GM20000 (cell line): ENCODE measurements around the gene LCN1.
A peak's percentile ranks its signal among the peaks of the same experiment; 100 is the strongest.

ENCODE experiments used
- DNase-seq: peaks from one replicate; pipeline ENCODE4 v3.0.0; 2012; ENCODE audit warnings: low spot score
- TF ChIP-seq, protein P1 (sequence below): IDR thresholded peaks from 2 replicates; pipeline ENCODE4 v1.5.1; 2012; ENCODE audit warnings: mild to moderate bottlenecking, control low read depth; ENCODE audit errors: extremely low read depth, missing control alignments

Gene LCN1

DNA sequence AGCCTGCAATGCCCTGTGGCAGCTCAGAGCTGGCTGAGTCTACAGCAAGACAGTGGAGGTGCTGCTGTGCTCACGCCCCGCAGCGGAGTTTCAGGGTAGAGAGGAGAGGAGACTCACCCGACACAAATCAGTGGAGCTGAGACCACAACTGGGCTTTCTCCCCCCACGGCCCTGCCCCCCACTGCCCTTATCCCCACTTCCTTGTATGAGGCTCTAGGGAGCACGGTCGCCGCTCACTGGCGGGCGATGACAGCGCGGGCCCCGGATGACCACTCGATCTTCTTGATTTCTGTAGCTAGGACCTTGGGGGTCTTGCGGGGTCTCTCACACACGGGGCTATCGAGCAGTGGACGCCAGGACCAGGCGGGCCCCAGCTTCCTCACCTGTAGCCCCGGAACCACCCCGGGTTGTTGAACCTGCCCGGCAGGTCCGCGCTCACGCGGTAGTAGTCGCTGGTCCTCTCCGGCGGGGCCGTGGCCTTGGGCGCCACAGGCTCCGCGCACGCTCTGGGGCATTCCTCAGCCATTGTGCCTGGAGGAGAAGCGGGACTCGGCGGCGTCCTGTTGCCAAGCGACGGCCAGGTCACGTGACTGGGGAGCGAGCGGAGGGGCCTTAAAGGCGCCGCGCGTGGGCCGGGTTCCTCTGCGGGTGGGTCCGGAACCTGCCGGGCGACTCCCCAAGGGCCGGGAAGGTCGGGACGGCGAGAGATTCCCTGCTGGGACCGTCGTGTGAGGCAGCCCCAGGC, 21.7 kb upstream of the LCN1 start:
- TF ChIP-seq, protein P1, sequence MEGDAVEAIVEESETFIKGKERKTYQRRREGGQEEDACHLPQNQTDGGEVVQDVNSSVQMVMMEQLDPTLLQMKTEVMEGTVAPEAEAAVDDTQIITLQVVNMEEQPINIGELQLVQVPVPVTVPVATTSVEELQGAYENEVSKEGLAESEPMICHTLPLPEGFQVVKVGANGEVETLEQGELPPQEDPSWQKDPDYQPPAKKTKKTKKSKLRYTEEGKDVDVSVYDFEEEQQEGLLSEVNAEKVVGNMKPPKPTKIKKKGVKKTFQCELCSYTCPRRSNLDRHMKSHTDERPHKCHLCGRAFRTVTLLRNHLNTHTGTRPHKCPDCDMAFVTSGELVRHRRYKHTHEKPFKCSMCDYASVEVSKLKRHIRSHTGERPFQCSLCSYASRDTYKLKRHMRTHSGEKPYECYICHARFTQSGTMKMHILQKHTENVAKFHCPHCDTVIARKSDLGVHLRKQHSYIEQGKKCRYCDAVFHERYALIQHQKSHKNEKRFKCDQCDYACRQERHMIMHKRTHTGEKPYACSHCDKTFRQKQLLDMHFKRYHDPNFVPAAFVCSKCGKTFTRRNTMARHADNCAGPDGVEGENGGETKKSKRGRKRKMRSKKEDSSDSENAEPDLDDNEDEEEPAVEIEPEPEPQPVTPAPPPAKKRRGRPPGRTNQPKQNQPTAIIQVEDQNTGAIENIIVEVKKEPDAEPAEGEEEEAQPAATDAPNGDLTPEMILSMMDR = no peak
- peak; percentile 90 for DNase-seq

DNA sequence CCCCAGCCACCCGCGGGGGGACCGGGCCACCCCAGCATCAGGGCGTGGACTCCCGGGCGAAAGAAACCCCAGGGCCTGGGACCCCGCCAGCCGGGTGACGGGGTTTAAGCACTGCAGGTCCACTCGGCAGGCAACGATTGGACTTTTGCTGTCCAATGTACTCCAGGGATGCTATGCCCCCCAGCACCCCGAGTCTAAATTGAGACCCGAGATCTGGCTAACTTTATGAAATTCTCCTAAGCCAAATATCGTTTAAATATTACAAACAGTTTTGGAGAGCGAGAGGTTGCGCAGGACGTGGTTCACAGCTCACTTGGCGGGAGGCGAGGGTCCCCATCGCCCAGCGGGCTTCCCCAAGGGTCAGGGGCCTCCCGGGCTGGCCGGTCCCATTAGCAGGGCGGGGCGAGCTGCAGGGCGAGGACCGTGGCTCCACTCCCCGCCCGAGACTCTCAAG, 21.1 kb upstream of the LCN1 start:
- TF ChIP-seq, protein P1 = no peak
- DNase-seq = no peak

DNA sequence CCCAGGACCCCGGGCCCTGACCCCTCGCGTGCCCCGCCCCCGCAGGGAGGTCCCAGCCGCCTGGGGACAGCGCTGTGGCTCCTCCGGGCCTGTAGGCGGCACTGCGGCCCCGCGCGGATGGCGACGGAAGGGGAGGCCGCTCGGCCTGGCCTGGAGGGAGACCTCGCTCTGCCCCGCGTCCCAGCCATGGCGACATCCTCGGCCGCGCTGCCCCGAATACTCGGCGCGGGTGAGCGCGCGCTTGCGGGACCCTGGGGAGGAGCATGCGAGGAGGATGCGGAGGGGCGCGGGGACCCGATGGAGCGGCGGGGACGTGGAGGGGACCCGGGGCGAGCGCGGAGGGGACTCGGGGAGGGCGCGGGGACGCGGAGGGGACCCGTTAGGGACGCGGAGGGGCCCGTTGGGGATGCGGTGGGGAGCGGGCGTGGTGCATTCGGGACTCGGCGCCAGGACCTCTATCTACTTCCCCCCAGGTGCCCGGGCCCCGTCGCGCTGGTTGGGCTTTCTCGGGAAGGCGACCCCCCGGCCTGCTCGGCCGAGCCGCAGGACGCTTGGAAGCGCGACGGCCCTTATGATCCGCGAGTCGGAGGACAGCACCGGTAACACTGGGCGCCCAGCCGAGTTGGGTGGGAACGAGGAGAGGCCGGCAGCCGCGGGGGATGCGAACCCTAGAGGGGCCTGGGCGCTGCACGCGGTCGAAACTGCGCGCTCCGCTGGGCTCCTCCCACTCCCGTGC, 20.5 kb upstream of the LCN1 start, which contains the start of gene MRPS2:
MRPS2 (plus strand) TSS at position 158 of the 736 bp plus-strand sequence; CDS start at position 187, 29 bp downstream.
- TF ChIP-seq, protein P1 = peak; percentile 87
- DNase-seq = peak; percentile 98

DNA sequence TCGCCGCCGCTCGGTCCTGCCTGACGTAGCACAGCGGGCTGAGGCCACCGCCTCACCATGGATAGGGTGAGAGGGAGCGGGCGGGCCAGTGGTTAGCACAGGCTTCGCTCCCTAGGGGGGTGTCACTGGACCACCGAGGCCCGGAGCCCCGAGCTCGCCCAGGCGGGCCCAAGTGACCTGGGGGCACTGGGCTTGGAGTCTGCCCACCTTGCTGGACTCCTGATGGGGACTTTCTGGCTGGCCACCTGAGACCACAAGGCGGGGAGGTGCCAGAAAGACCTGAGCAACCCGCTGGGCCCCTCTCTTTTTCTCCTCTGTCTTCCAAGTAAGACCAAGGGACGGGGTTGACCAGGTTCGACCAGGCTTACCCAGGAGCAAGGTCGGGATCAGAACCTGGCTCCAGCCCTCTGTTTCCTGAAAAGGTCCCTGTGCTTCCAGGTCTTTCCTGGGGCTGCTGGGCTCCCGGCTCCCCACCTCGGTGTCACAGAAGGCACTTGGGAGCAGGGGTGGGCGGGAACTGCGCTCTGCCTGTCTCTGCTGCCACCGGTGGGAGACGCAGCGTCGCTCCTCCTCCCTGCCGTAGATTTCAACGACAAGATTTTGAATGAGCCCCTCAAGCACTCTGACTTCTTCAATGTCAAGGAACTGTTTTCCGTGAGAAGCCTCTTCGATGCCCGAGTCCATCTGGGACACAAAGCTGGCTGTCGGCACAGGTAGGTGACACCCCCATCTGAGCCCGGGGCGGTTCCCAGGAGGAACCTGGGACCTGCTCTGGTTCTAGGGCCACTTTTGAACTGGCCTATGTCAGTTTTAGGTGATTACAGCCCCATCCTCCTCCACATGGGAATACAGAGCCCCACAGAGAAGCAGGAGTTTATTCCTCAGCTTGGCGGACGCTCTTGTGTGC, 19.7 kb upstream of the LCN1 start:
- peak; percentile 86 for DNase-seq
- TF ChIP-seq, protein P1 = no peak

DNA sequence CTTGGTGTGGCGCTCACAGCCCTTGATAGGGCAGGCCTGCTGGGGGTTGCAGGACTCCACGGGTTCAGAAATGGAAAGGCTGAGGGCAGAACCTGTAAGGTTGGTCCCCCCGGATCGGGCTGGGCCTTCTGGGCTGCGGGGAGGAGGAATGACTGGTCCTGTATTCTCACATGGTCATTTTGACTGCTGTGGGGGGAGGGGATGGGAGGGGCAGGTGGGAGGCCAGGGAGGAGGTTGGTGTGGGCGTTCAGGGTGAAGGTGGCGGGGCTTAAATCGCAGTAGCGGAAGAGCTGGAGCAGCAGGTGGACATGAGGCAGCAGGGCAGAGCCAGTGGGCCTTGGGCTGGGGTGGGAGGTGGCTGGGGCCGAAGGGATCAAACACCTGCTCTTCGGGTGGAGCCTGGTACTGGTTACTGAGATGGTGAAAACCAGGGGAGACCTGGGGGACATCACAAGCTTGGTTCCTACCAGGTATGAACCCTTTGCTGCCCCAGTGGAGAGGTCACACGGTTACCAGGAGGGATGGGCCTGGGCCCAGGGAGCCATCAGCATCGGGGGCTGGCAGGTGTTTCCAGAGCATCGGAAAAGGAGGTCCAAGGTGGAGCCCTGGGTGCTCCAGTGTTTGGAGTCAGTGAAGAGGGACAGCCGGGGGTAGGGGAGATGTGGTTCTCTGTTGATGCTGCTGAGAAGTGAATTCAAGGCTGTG, 18.9 kb upstream of the LCN1 start:
- TF ChIP-seq, protein P1 = no peak
- no peak for DNase-seq

DNA sequence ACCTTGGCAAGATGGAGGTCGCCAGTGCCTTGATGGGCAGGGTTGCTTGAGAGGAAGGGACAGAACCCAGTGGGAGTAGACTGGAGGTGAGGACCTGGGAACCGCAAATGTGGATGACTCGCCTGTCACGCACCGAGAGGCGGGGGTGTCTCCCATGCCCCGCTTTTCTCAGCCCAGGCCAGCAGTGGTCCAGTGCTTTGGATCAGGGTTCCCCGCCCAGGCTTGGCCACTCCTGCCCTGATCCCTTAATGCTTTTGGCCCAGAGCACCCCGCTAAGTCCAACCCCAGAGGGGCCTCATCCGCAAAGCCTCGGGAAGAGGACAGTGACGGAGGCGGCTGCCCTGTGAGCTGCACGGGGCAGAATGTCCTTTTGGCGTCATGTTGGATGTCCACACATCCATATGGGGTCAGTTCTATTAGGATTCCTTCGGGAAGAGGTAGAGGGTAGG, 18.3 kb upstream of the LCN1 start:
- TF ChIP-seq, protein P1 = no peak
- DNase-seq = no peak
